Stimulated activated CD4-positive, alpha-beta T cell treated with anti-CD3 and anti-CD28 coated beads, TNF-alpha, amount 100 ng/mL, for 48 hours (primary cell): ENCODE results near the gene TADA2A.

Experiments
- DNase-seq, 3 donors: peaks; one replicate each; pipeline ENCODE4 v3.0.0-alpha.2; 2020; ENCODE audit warnings: low read depth in 3 of 3

Gene TADA2A

DNA sequence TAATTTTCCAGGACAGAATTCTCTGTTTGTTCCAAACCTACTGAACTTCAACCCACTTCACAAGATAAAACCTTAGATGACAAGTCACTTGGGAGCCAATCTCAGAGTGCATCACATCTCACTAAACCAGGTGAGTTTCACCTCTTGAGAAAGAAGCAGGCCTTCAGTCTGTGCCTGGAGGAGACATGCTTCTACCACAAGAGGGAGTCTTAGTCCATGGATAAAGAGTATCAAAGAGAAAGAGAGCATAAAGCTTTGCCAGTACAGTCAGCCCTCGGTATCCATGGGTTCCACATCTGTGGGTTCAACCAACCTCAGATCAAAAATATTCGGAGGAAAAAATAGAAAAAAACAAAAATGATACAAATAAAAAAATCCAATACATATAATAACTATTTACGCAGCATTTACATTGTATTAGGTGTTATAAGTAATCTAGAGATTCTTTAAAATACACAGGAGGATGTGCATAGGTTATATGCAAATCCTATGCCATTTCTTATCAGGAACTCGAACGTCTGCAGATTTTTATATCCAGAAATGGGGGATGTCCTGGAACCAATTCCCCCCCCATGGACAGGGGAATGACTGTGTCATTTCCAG, 120.7 kb downstream of the TADA2A start:
- DNase-seq: no peak
